HG03060 (cell line): ENCODE data around the gene RCCD1.
"Not testable (repeated sequence)": the region's sequence is repeated elsewhere in the genome, so short reads cannot be mapped to it uniquely, and the experiment has no call there.

Experiments
- ATAC-seq: cut with Tn5 transposase; IDR thresholded peaks from one replicate; pipeline ENCODE4 v1.9.1; 2021; ENCODE audit warnings: low read depth, moderate number of reproducible peaks; ENCODE audit not compliant: unreplicated experiment

RCCD1 gene

DNA sequence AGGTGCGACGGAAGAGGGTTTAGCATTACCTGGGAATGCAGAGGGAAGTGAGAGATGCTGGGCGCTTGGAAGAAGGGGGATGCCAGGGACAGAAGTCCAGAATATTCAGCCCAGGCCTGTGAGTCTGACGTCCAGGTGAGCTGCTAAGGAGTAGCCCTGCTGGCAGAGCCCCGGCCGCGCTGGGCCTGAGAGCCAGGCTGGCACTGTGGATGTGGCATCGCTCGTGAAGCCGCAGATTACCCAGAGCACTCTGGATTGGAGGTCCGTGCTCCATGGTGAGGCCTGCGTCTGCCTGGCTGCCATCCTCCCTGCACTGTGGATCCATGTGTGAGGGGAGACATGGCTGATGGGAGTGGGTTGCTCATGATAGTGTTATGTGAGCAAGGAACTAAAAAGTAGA is 37.1 kb upstream of the RCCD1 start:
- ATAC-seq, result no peak

DNA sequence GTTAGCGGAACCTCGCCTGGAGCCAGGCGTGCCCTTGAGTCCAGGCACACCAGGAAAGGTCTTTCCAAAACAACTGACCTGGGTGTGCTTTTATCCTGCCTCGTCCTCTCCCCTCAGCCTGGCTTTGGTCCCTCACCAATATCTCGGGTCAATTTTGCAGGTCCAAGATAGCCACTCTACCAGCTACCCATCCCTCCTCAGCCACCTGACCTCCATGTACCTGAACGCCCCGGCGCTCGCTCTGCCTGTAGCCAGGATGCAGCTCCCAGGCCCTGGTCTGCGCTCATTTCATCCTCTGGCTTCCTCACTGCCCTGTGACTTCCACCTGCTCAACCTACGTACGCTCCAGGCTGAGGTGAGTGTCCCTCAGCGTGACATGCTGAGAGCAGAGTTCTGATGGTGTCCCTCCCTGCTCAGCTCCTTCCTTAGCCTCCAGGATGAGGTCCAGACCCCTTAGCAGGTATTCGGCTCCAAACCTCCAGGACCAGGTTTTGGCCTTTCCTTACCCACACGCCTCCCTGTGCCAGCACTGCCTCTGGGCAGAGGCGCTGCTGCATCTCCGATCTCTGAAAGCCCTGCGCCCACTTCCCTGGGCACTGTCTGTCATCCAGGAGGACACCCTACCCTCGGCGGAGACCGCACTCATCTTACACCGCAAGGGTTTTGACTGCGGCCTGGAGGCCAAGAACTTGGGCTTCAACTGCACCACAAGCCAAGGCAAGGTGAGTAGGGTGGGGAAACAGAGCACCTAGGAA is 36.5 kb upstream of the RCCD1 start:
- no peak for ATAC-seq

DNA sequence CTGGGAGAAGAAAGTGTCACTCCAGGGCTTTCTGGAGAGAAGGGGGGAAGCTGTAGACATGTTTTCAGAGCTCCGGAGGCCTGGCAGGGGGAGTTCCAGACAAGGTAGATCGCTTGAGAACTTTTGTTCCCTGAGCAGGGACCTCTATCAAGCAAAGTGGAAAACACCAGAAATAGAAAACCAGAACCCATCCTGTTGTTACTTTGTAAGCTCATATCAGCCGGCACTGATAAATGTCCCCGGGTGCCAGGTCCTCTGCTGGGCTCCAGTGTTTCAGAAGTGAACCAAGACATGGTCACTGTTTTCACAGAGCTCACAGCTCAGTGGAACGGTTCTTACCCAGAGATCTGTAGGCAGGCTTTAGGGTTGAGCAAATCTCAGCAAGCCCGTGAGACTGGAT is 35.8 kb upstream of the RCCD1 start:
- no peak for ATAC-seq

DNA sequence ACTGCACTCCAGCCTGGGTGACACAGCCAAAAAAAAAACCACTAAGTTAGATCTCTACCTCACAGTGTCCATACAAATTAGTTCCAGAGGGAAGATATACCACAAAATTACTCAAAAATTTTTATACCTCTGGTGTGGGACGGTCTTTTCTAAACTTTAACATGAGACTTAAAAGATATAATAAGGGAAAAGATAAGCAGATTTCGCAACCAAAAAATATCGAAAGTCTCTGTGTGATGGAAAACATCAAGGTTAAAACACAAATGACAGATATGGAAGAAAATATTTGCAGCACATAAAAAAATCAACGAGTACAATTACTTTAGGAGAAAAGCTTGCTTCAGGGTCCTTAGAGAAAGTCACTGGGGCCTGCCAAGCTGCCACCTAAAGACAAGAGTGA is 32.8 kb upstream of the RCCD1 start:
- no peak for ATAC-seq

DNA sequence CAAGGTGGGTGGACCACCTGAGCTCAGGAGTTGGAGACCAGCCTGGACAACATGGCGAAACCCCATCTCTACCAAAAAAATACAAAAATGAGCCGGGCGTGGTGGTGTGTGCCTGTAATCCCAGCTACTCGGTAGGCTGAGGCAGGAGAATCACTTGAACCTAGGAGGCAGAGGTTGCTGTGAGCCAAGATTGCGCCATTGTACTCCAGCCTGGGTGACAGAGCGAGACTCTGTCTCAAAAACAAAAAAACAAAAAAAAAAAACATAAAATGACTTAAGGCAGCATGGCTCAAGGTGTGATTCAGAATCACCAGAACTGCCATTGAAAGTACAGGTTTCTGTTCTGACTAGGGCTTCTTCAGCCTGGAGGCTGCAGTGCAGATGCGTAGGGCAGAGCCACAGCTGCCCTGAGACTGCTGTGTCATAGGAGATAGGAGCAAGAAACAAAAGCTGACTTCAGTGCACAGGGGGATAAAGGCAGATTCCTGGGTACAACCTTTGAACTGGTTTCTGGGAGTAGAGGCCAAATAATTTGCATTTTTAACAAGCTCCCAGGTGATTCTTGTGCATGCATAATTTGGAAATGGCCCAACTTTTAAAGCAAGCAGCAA is 31.9 kb upstream of the RCCD1 start:
- ATAC-seq, result peak; percentile 76

DNA sequence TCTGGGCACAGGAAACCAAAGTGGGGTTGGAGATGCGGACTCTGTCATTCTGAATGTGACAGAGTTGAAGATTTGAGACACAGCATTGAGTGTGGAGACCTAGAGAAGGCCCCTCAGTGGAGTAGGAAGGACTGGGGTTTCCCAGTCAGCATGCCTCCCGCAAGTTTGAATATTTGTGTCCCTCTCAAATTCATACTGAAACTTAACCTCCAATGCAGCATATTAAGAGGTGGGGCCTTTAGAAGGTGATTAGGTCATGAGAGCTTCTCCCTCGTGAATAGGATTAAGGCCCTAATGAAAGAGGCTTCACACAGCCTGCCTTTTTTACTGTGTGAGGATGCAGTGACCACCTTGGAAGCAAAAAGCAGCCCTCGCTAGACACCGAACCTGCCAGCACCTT is 30.3 kb upstream of the RCCD1 start:
- ATAC-seq, result no peak

DNA sequence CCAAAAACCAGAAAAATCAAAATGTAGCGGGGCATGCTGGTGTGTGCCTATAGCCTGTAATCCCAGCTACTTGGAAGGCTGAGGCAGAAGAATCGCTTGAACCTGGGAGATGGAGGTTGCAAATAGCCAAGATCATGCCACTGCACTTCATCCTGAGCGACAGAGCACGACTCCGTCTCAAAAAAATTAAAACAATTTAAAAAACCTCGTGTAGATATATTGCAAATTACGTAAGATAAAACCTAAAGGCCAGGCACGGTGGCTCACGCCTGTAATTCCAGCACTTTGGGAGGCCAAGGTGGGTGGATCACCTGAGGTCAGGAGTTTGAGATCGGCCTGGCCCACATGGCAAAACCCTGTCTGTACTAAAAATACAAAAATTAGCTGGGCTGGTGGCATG is 27.9 kb upstream of the RCCD1 start:
- ATAC-seq, result not testable (repeated sequence)

DNA sequence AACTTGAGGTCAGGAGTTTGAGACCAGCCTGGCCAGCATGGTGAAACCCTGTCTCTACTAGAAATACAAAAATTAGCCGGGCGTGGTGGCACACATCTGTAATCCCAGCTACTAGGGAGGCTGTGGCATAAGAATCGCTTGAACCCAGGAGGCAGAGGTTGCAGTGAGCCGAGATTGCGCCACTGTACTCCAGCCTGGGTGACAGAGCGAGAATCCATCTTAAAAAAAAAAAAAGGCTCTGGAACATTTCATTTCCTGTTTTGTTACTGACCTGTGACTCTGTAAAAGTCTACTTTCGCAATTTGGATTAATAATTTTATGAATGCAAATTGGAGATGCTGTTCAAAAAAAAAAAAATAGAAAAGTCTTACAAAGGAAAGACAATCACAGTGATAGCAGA is 26.6 kb upstream of the RCCD1 start:
- ATAC-seq, result not testable (repeated sequence)

DNA sequence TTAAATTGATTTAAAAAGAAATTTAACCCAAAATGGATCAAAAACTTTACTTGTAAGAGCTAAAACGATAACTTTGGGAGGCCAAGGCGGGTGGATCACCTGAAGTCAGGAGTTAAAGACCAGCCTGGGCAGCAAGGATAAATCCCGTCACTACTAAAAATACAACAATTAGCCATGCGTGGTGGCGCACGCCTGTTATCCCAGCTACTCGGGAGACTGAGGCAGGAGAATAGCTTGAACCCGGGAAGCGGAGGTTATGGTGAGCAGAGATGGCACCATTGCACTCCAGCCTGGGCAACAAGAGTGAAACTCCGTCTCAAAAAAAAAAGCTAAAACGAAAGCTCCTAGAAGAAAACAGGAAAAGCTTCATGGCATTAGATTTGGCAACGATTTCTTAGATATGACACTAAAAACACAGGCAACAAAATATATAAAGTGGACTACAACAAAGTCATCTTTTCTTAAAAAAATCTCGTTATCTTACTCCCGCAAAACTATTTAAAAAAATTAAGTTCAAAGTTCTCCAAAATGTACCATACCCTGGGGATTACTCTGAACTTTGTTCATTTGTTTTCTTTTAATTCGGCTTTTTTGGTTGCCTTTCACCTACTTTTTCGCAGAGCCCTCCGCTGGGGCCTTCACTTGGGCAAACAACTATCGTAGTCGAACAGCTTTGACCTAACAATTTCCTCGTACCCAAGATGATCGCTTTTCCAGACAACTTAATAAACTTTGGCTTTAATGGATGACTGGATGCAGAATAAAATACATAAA is 25.3 kb upstream of the RCCD1 start:
- no peak for ATAC-seq

DNA sequence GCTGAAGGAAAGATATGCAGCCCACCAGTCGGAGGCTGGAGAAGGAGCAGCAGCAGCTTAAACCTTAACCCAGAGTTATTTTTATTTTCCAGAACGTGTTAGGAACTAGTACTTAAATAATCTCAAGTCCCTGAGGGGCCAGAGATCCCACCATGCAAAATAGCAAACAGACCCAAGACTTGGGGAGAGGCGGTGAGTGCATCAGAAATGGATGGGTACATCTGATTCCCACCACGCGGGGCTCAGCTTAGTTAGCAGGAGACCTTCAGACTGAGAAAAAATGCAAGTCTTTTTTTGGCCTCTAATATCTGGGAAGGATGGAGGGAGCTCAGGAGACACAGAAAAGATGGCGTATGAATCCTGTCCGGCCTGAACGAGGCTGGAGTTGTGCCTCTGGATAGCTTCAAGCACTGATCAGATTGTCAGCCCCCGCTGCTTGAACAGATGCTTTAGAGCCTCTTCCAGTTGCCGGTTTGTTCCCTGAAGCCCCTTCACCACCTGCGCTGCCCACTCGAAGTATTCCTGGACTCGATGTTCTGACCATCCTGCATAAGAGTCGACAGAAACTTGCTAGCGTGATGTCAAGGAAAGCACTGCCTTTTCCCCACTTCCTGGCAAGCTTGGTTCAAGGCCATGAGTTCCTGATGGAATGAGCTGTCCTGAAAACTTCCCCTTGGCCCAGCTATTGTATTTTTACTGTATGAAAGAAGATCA is 23.7 kb upstream of the RCCD1 start:
- ATAC-seq, result no peak

DNA sequence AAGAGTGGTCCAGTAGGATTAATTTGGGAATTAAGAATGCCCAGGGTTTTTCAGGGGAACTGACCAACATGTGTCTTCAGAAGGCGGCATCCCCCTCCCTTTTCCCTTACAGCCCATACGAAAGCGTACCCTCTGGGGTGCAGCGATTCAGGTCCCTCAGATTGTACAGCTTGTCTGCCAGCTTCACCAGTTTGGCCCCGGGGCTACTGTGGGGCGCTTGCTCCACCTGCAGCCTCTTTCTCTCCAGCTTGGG is 23.2 kb upstream of the RCCD1 start:
- ATAC-seq, result no peak

DNA sequence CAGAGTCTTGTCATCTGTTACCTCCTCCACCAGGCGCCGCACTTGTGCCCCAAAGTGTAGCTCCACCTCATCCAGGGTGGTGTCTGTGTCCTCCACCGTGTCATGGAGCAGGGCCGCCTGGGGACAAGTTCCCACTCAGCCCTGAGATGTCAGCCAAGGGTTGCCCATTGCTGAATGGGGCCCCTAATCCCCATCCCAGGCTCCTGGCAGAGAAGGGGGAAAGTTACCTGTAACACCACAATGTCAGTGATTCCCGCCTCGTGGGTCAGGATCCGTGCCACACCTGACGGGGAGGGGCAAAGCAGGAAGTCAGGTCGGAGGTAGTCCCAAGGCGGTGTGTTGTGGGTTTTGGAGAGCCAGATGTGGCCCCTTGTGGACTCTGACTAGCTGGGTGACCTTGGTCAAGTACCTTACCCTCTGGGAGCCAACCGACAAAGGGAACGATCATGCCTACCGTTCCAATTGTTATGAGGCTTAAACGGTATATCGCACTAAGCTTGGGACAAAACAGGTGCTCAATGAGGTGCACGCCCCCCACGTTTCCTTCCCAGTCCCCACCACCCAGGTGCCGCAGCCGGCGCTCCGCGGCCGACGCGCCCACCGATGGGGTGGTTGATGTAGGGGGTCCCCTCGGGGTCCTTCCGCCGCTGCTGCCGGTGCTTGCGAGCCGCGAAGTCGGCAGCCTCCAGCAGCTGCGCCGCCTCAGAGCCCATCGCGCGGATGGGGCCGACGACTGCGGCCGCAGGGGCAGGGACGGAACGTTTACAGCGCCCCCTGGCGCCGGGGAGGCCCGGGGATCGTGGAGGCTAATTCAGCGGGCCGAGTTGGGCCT is 22.6 kb upstream of the RCCD1 start, which contains the start of gene HDDC3:
Gene HDDC3 (minus strand): TSS at position 722 of the 832 bp plus-strand sequence. CDS start 9 bp downstream, at position 713.
- peak; percentile 30 for ATAC-seq

DNA sequence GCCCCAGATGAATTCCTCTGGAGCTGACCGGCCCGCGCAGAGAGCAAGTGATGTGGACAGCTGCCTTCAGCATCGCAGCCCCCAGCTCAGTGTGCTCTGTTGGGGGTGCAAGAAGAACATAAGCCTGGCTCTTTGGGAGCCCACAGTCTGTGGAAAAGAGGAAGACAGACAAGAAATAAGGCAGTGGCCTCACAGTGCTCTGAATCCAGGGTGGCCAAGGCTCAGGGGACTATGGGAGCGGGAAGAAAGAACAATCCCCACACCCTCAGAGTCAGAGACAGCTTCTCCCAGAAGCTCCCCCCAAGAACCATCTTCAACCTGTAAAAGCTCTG is 22.1 kb upstream of the RCCD1 start:
- no peak for ATAC-seq

DNA sequence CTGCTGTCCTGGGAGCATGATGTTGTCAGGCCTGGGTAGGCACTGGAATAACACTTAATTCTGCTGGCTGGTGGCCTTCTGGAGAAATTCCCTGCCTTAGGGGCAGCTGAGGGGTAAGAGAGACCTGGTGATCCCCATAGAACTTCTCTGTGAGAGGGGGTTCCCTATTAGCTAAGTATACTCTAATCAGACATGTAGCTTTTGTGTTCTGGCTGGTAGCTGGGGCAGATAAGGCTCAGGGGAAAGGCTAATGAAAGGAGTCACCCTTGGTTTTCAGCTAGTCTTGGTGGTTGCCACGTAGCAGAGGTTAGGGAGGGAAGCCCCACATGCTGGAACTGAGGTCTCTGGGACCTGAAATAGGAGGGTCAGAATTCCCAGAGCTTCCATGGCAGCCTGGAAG is 21.4 kb upstream of the RCCD1 start:
- ATAC-seq, result no peak

DNA sequence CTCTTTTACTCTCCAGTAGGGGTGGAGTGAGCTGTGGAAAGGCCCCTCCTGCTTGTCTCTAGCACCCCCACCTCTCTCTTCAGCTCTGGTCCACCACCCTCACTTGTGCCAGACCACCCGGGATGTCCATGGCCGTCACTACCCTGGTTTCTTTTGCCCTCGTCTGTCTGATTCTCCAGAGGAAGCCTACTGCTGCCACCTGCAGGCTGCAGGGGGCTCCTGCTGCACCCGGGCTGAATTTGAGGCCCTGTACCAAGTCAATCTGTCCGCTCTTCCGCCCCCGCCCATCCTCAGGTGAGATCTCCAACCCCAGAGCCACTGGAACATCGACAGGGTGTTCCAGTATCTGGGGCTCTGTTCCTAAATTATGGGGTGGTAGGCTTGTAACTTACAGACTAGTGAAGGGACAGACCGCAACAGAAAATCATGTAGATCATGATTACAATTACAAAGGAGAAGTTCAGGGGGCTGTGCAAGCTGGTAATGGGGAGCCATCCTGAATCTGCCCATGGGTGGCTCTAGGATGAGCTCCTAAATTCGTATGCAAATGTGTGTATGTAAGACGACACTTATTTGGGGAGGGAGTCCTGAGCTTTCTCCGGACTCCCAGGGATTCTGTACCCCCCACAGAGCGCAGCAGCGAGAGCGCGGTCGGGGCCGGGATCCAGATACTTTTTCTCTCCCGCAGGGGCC is 20.3 kb upstream of the RCCD1 start:
- ATAC-seq, result no peak

DNA sequence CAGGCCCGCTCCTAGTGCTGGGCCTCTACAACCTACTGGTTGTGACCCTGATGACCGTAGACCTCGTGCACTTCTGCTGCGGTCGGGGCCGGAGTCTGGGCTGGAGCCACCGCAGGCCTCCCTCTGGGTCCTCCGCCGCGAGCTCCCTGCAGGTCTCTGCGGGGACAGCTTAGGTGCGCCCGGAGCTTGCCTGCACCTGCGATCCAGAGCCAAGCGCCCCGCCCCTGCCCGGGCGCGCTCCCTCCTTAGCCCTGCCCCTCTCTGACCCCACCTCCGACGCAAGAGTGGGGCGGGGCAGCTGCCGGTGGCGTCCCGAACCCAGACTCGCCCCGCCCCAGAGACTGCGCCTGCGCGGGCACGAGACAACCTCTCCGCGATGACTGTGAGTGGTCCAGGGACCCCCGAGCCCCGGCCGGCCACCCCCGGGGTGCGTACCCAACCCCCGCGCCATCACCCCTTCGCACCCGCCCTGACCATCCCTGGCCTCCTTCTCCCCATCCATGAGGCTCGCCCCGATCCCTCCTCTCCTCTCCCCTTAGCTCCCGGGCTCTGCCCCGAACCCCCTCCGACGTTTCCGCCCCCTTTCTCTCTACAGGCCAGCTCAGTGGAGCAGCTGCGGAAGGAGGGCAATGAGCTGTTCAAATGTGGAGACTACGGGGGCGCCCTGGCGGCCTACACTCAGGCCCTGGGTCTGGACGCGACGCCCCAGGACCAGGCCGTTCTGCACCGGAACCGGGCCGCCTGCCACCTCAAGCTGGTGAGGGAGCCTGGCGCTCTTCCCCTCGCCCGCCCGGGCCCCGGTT is 19.5 kb upstream of the RCCD1 start, which contains the start of gene UNC45A:
Gene UNC45A (plus strand): TSS at position 337 of the 803 bp plus-strand sequence. CDS start 40 bp downstream, at position 377.
- peak; percentile 34 for ATAC-seq

DNA sequence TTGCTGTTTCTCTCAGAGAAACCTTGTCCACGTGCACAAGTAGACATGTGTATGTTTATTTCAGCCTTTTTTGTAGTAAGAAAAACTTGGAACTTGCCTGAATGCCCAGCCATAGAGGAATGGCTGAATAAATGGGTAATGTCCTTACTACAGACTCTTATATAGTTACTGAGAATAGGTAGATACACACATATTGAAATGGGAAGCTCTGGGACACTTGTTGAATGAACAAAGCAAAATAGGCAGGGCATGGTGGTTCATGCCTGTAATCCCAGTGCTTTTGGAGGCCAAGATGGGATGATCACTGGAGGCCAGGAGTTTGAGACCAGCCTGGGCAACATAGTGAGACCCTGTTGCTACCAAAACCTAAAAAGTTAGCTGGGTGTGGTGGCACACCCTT is 17.9 kb upstream of the RCCD1 start:
- ATAC-seq, result no peak

DNA sequence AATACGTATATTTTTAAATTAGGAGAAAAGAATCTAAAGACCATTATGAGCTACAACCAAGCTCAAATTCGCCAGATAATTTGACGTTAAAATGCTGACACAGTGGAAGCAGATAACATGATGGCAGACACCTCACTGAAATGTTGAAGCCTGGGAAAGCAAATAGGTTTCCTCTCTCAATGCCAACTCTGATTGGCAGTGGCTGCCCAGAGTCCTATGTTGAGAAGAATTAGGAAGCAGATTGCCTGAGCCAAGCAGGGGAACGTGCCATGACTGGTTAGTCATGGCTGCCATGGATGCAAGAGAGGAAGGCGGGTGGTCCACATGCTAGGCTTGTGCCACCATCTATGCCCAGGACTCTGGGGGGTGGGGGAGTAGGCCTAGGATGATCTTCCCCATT is 16.4 kb upstream of the RCCD1 start:
- ATAC-seq, result no peak

DNA sequence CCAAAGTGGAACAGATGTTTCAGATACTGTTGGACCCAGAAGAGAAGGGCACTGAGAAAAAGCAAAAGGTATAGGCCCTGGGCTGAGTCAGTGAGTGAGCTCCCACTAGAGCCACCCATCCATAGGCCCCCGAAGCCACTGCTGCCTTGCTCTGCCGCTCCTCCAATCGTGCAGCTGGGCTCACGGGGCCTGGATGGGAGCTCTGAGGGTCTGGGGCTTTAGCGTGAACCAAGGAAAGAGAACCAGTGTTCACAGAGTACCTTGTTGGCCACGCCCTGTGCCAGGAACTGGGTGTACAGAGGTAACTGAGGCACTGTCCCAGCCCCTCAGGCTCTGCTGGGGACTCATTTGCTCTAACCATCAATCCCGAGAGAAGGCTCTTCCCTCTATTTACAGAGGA is 14.9 kb upstream of the RCCD1 start:
- ATAC-seq, result no peak
